Effector memory CD8-positive, alpha-beta T cell (primary cell): ENCODE results near the gene KCTD19.

Source experiments
- ATAC-seq: fragments of 150-1000 bp; cut with Tn5 transposase; replicated peaks from 2 replicates; pipeline ENCODE4 v1.10.0; 2021; ENCODE audit warnings: mild to moderate bottlenecking, moderate library complexity
- DNase-seq, 3 experiments: peaks; one replicate each; pipeline ENCODE4 v3.0.0; 2021
- H3K27ac Mint-ChIP-seq, 2 donors: one replicate each; pipeline ENCODE4 v1.8.0; 2022; ENCODE audit warnings: mild to moderate bottlenecking in 2 of 2, mixed read lengths in 2 of 2, moderate library complexity in 2 of 2
- H3K27me3 Mint-ChIP-seq, 2 donors: one replicate each; pipeline ENCODE4 v1.8.0; 2022; ENCODE audit warnings: mixed read lengths in 2 of 2
- H3K36me3 Mint-ChIP-seq: one replicate; pipeline ENCODE4 v1.8.0; 2022; ENCODE audit warnings: mild to moderate bottlenecking, moderate library complexity, mixed read lengths; ENCODE audit not compliant: insufficient read depth
- H3K4me1 Mint-ChIP-seq, 2 donors: one replicate each; pipeline ENCODE4 v1.8.0; 2022; ENCODE audit warnings: low read depth in 2 of 2, mixed read lengths in 2 of 2
- H3K4me3 Mint-ChIP-seq, 2 donors: one replicate each; pipeline ENCODE4 v1.8.0; 2022; ENCODE audit warnings: mild to moderate bottlenecking in 2 of 2, mixed read lengths in 2 of 2, moderate library complexity in 2 of 2
- H3K9me3 Mint-ChIP-seq, 2 donors: one replicate each; pipeline ENCODE4 v1.8.0; 2022; ENCODE audit warnings: mixed read lengths in 2 of 2

The KCTD19 gene

DNA sequence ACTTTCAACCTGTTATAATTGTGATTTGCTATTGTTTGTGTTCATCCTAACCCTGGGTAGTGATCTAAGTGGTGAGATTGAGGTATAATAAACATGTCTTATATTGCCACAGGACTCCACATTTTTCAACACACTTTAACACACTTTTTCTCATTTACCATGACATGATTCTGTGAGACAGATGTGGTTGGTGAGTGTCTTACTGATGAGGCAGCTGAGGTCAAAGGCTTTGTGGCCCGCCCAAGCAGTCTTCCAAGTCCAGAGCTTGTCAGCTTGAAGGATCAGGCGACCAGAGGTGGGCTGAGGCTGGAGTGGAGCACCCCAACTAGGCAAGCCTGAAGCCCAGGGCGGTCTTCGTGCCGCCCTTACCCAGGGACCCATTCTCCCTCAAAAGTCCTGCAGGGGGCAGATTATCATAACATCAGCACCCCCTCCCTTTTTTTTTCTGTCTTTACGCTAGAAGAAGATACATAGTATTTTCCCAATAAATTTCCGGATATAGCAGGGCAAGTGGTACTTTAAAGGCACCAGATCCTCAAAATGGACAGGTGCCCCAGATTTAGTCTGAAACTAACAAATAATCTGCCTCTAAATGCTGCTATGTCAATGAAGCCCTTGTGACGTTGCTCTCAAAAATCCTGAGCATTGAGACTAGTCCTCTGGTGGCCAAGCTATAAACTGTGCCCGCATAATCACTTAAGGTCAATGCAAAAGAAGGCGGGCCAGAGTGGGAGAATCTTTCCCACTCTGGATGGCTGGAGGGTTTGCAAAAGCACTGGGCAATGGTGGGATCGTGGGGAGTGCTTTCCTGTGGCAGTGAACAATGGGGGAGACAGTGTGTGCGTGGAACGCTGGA is 21.1 kb downstream of the KCTD19 start:
- ATAC-seq: no peak
- H3K9me3 Mint-ChIP-seq: no peaks in the 10 kb centered on the region
- H3K27me3 Mint-ChIP-seq: peaks cover 10 to 23% of the 10 kb centered on the region in 2 donors
- DNase-seq: no peak
- H3K36me3 Mint-ChIP-seq: peaks cover 3% of the 10 kb centered on the region
- no peaks in the 10 kb centered on the region for H3K4me1 Mint-ChIP-seq
- H3K4me3 Mint-ChIP-seq: no peak overlapping the region
- no peak overlapping the region for H3K27ac Mint-ChIP-seq

DNA sequence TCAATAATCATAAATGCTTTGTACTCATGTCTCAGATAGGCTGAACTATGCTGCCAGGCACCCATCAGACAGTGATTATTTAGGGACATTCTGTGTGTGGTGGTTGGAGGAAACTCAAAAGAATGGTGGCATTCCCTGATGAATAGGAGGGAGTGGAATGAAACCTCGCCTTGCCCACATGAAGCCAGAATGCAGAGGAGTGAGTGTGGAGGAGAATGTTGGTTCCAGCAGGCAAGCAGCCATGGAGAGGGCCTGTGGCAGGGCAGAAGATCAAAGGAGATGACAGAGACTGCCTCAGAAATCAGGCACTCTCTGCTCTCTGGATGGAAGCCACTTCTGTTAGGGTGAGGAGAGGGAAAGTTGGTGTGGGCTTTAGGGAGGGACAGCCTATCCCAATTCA is 22.5 kb downstream of the KCTD19 start:
- Mint-ChIP-seq H3K4me3 (no peak overlapping the region), H3K27ac (no peak overlapping the region), H3K4me1 (no peaks in the 10 kb centered on the region), H3K9me3 (no peaks in the 10 kb centered on the region), H3K36me3 (peaks cover 3% of the 10 kb centered on the region), H3K27me3 (peaks cover 10 to 23% of the 10 kb centered on the region in 2 donors)
- ATAC-seq (no peak), DNase-seq (no peak)

DNA sequence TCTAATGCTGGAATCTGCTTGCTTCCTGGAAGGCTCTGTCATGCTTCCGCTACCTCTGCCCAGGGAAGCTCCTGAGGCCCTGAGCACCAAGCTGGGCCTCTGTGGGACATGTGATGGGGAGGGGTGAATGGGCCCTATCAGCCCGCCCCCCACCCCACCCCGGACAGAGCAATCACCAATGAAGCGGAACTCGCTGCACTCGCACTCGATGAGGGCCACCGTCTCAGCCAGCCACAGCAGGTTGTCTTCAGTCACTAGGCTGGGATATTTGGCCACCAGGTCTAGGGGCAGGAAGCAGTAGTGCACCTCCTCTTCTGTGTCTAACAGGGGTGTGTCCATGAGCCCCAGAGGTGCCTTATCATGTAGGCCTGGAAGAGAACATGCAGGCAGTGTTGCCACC is 23.6 kb downstream of the KCTD19 start:
- Mint-ChIP-seq H3K36me3 (peaks cover under 1% of the 10 kb centered on the region), H3K9me3 (no peaks in the 10 kb centered on the region), H3K27me3 (peaks cover 5 to 23% of the 10 kb centered on the region in 2 donors), H3K4me3 (no peak overlapping the region), H3K4me1 (no peaks in the 10 kb centered on the region), H3K27ac (no peak overlapping the region)
- no peak for ATAC-seq
- DNase-seq: no peak

GRCh38 chr16:67302076-67302475 is 24.5 kb downstream of the KCTD19 start:
- H3K4me3 Mint-ChIP-seq: no peak overlapping the region
- ATAC-seq: no peak
- H3K4me1 Mint-ChIP-seq: no peaks in the 10 kb centered on the region
- H3K27ac Mint-ChIP-seq: no peak overlapping the region
- H3K9me3 Mint-ChIP-seq: no peaks in the 10 kb centered on the region
- peaks cover 5 to 23% of the 10 kb centered on the region in 2 donors for H3K27me3 Mint-ChIP-seq
- no peak for DNase-seq
- H3K36me3 Mint-ChIP-seq: no peaks in the 10 kb centered on the region

GRCh38 chr16:67301080-67301782 is 25.3 kb downstream of the KCTD19 start:
- Mint-ChIP-seq H3K36me3 (no peaks in the 10 kb centered on the region), H3K4me1 (no peaks in the 10 kb centered on the region), H3K9me3 (no peaks in the 10 kb centered on the region), H3K27me3 (peaks cover 0 to 16% of the 10 kb centered on the region in 2 donors), H3K4me3 (no peak overlapping the region), H3K27ac (no peak overlapping the region)
- DNase-seq (no peak), ATAC-seq (no peak)

GRCh38 chr16:67299269-67299668 is 27.3 kb downstream of the KCTD19 start:
- H3K27me3 Mint-ChIP-seq: peaks cover 0 to 7% of the 10 kb centered on the region in 2 donors
- no peak overlapping the region for H3K27ac Mint-ChIP-seq
- H3K36me3 Mint-ChIP-seq: no peaks in the 10 kb centered on the region
- ATAC-seq (no peak), DNase-seq (no peak)
- no peaks in the 10 kb centered on the region for H3K9me3 Mint-ChIP-seq
- H3K4me1 Mint-ChIP-seq: peaks cover 0 to 6% of the 10 kb centered on the region in 2 donors
- H3K4me3 Mint-ChIP-seq: no peak overlapping the region

DNA sequence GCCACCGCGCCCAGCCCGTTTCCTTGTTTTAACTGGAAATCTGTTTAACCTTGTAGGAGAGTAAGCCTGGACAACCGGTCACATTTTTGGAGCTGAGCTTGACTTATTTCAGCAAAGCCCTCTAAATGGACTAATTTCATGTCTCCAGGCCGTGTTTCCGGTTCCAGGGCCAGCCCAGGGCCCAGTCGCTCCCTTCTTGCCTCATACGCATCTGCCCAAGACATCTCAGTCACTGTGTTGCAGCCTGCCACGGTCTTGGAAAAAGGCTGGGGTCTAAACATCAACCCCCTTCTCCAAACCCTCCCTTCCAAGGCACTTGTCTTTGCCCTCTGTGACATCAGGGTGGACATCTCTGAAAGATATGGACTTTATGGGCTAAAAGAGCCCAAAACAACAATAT is 28.3 kb downstream of the KCTD19 start:
- DNase-seq (no peak), ATAC-seq (no peak)
- H3K4me3 Mint-ChIP-seq: no peak overlapping the region
- no peaks in the 10 kb centered on the region for H3K36me3 Mint-ChIP-seq
- no peak overlapping the region for H3K27ac Mint-ChIP-seq
- H3K4me1 Mint-ChIP-seq: peaks cover 0 to 7% of the 10 kb centered on the region in 2 donors
- peaks cover 0 to 7% of the 10 kb centered on the region in 2 donors for H3K27me3 Mint-ChIP-seq
- H3K9me3 Mint-ChIP-seq: no peaks in the 10 kb centered on the region

GRCh38 chr16:67296420-67296819 is 30.1 kb downstream of the KCTD19 start:
- Mint-ChIP-seq H3K4me1 (peaks cover 0 to 7% of the 10 kb centered on the region in 2 donors), H3K27me3 (peaks cover 0 to 7% of the 10 kb centered on the region in 2 donors), H3K4me3 (no peak overlapping the region), H3K27ac (no peak overlapping the region), H3K36me3 (no peaks in the 10 kb centered on the region), H3K9me3 (no peaks in the 10 kb centered on the region)
- DNase-seq: no peak
- no peak for ATAC-seq

- no peak overlapping the region for H3K4me3 Mint-ChIP-seq
- ATAC-seq: no peak
- no peaks in the 10 kb centered on the region for H3K27me3 Mint-ChIP-seq
- peaks cover 7 to 16% of the 10 kb centered on the region in 2 donors for H3K4me1 Mint-ChIP-seq
- H3K9me3 Mint-ChIP-seq: no peaks in the 10 kb centered on the region
- H3K36me3 Mint-ChIP-seq: no peaks in the 10 kb centered on the region
- peak overlapping the region in 1 of 2 donors; percentile 69 for H3K27ac Mint-ChIP-seq
- DNase-seq: no peak
Observed at GRCh38 chr16:67294938-67295361, 31.6 kb downstream of the KCTD19 start.

DNA sequence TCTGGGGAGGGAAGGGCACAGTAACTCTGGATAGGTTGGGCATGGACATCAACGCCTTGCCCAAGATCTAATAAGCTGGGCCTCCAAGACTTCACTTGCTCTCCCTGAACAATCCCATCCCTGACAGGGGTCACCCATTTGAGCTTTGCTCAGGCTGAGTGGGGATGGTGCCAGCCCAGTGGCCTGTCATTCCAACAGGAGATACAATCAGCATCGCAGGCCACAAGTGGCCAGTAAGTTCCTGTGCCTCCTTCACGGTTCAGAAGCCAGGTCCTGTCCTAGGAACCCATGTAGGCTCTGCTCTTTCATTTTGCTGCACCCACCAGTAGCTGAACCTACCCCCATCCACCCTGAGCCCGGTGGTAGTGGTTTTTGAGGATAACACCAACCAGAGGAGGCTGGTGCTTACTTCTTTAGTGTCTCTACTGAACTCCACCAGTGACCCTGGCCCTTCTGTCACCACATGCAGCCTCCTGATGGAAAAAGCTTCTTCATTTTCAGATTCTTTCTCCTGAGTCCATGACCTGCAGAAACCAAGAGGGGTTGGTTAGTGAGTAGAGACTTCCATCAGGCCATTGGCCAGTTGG is 32.3 kb downstream of the KCTD19 start:
- H3K4me1 Mint-ChIP-seq: peaks cover 14 to 22% of the 10 kb centered on the region in 2 donors
- no peaks in the 10 kb centered on the region for H3K9me3 Mint-ChIP-seq
- no peaks in the 10 kb centered on the region for H3K36me3 Mint-ChIP-seq
- DNase-seq: no peak
- H3K4me3 Mint-ChIP-seq: no peak overlapping the region
- ATAC-seq: no peak
- no peaks in the 10 kb centered on the region for H3K27me3 Mint-ChIP-seq
- H3K27ac Mint-ChIP-seq: peak overlapping the region in 1 of 2 donors; percentile 69

GRCh38 chr16:67291461-67291860 is 35.1 kb downstream of the KCTD19 start:
- no peaks in the 10 kb centered on the region for H3K27me3 Mint-ChIP-seq
- H3K4me1 Mint-ChIP-seq: peaks cover 15 to 26% of the 10 kb centered on the region in 2 donors
- no peak overlapping the region for H3K4me3 Mint-ChIP-seq
- H3K9me3 Mint-ChIP-seq: no peaks in the 10 kb centered on the region
- ATAC-seq (no peak), DNase-seq (no peak)
- H3K27ac Mint-ChIP-seq: no peak overlapping the region
- H3K36me3 Mint-ChIP-seq: no peaks in the 10 kb centered on the region

- Mint-ChIP-seq H3K27ac (no peak overlapping the region), H3K4me1 (peaks cover 15 to 19% of the 10 kb centered on the region in 2 donors), H3K27me3 (no peaks in the 10 kb centered on the region), H3K9me3 (no peaks in the 10 kb centered on the region), H3K4me3 (no peak overlapping the region), H3K36me3 (peaks cover 2% of the 10 kb centered on the region)
- no peak for DNase-seq
- no peak for ATAC-seq
Observed at GRCh38 chr16:67287960-67288359, 38.6 kb downstream of the KCTD19 start.

DNA sequence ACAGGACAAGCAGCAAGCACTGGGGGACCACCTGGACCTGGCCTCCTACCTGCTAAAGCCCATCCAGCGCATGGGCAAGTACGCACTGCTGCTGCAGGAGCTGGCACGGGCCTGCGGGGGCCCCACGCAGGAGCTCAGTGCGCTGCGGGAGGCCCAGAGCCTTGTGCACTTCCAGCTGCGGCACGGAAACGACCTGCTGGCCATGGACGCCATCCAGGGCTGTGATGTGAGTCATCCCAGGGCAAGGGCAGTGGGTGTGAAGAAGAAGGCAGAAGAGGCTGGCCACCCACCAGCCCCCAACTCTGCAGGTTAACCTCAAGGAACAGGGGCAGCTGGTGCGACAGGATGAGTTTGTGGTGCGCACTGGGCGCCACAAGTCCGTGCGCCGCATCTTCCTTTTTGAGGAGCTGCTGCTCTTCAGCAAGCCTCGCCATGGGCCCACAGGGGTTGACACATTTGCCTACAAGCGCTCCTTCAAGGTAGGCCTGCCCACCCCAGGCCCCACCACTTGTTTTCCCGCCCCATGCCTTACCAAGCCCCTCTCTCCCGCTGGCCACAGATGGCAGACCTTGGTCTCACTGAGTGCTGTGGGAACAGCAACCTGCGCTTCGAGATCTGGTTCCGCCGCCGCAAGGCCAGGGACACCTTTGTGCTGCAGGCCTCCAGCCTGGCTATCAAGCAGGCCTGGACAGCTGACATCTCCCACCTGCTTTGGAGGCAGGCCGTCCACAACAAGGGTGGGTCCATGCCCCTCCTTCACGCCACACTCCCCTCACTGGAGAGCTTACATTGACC is 39.9 kb downstream of the KCTD19 start:
- Mint-ChIP-seq H3K4me3 (no peak overlapping the region), H3K27ac (no peak overlapping the region), H3K9me3 (no peaks in the 10 kb centered on the region), H3K27me3 (no peaks in the 10 kb centered on the region), H3K4me1 (peaks cover 15 to 19% of the 10 kb centered on the region in 2 donors), H3K36me3 (peaks cover 2% of the 10 kb centered on the region)
- DNase-seq (no peak), ATAC-seq (no peak)
